Activated T-helper 2 cell treated with anti-CD3 and anti-CD28 coated beads, Interferon-gamma antibody, Interleukin-2, Interleukin-4, amounts not matched to agents 10 μg/mL and 5 μg/mL and 100 μg/mL, durations not matched to agents 14 hours and 24 hours and 36 hours (primary cell): ENCODE results near the gene SLC12A8. TPM values are rescaled to one million over a fixed set of nuclear protein-coding genes. Genes with fewer than 3 reads are reported as not detected.

Experiments
- DNase-seq: peaks from one replicate; pipeline ENCODE4 v3.0.0; 2021; ENCODE audit warnings: low spot score
- H3K27ac Mint-ChIP-seq: one replicate; pipeline ENCODE4 v1.8.0; 2021; ENCODE audit warnings: mixed read lengths
- H3K27me3 Mint-ChIP-seq: one replicate; pipeline ENCODE4 v1.8.0; 2021; ENCODE audit warnings: low read depth, mixed read lengths
- H3K36me3 Mint-ChIP-seq: one replicate; pipeline ENCODE4 v1.8.0; 2021; ENCODE audit warnings: low read depth, mixed read lengths
- H3K4me1 Mint-ChIP-seq: one replicate; pipeline ENCODE4 v1.8.0; 2021; ENCODE audit warnings: low read depth, mixed read lengths
- H3K4me3 Mint-ChIP-seq: one replicate; pipeline ENCODE4 v1.8.0; 2021; ENCODE audit warnings: low read depth, mild to moderate bottlenecking, moderate library complexity, mixed read lengths
- H3K9me3 Mint-ChIP-seq: one replicate; pipeline ENCODE4 v1.8.0; 2021; ENCODE audit warnings: mixed read lengths
- intact Hi-C: fragments of 100-400 bp; cut with micrococcal nuclease; formaldehyde crosslinking; loops from one replicate; pipeline ENCODE4 v1.15.1; 2023
- total RNA-seq: library from RNA; stranded (reverse); gene quantifications from 2 replicates; pipeline ENCODE4 v1.2.3, GENCODE V29; 2022

SLC12A8 gene
- total RNA-seq, 1 donor from 2014 or later = 1.3 TPM

DNA sequence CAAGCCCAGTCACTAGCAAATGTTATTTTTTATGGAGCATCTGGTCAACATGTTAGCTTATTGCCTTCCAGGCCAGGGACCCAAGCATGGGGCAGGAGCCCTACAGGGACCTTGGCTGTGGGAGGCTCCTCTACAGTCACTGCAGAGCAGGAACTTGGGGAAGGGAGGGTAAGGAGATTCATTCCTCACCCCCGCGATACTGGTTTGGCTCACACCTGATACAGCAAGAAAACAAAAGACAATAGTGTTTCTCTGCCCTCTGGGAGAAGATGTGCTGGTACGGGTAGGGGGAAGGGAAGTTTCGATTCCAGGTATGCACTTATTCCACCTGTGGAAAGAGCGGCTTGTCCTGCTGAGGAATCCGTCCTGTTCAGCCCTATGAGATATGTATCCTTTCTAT is 77.6 kb downstream of the SLC12A8 start:
- intact Hi-C loops = no loop called here
- Mint-ChIP-seq H3K9me3 (no peaks in the 10 kb centered on the region), H3K4me1 (peaks cover 24% of the 10 kb centered on the region), H3K36me3 (no peaks in the 10 kb centered on the region), H3K27ac (no peak overlapping the region), H3K27me3 (peaks cover 52% of the 10 kb centered on the region), H3K4me3 (no peak overlapping the region)
- no peak for DNase-seq

DNA sequence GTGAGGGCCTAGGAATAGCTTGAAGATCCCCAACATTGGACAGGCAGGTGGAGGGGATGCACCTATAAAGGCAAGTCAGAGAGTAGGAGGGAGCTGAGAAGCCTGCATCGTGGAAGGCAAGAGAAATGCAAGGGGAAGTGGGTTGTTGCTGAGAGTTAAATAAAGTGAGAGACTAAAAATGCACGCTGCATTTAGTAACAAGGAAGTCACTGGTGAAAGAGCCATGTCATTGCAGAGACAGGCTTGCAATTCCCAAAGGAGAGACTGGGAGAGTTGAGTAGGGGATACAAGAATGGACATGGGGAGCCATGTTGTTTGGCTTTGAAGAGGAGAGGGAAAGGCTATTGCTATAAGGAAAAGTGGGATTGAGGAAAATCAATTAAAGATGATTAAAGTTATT is 79.7 kb downstream of the SLC12A8 start:
- intact Hi-C loops = no loop called here
- H3K4me1 Mint-ChIP-seq = peaks cover 28% of the 10 kb centered on the region
- H3K9me3 Mint-ChIP-seq = no peaks in the 10 kb centered on the region
- H3K4me3 Mint-ChIP-seq = no peak overlapping the region
- DNase-seq = no peak
- peaks cover 47% of the 10 kb centered on the region for H3K27me3 Mint-ChIP-seq
- H3K27ac Mint-ChIP-seq = no peak overlapping the region
- no peaks in the 10 kb centered on the region for H3K36me3 Mint-ChIP-seq

DNA sequence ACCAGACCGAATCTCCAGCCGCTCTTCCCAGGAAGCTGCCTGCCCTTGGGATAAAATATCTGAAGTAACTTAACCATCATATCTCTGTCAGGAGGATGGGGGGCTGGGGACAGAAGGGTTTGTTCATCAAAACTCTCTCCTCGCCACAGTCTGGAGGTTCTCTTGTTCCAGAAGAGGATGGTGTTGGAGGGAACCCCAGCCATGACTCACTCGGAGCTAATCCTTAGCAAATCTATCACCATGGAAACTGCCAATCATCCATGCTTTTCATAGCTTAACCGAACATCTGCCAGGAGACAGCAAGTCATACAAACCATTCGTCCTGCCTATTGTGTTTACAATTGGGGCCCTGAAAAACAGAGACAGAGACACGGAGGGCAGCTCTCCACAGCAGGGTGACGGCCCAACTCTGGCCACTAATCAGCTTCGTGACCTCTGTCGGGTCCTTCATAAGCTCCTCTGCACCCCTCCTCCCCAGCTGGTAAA is 83.0 kb downstream of the SLC12A8 start:
- Mint-ChIP-seq H3K27me3 (peaks cover 31% of the 10 kb centered on the region), H3K9me3 (no peaks in the 10 kb centered on the region), H3K27ac (no peak overlapping the region), H3K4me1 (peaks cover 41% of the 10 kb centered on the region), H3K4me3 (no peak overlapping the region), H3K36me3 (peaks cover 2% of the 10 kb centered on the region)
- no peak for DNase-seq
- intact Hi-C loops = no loop called here

DNA sequence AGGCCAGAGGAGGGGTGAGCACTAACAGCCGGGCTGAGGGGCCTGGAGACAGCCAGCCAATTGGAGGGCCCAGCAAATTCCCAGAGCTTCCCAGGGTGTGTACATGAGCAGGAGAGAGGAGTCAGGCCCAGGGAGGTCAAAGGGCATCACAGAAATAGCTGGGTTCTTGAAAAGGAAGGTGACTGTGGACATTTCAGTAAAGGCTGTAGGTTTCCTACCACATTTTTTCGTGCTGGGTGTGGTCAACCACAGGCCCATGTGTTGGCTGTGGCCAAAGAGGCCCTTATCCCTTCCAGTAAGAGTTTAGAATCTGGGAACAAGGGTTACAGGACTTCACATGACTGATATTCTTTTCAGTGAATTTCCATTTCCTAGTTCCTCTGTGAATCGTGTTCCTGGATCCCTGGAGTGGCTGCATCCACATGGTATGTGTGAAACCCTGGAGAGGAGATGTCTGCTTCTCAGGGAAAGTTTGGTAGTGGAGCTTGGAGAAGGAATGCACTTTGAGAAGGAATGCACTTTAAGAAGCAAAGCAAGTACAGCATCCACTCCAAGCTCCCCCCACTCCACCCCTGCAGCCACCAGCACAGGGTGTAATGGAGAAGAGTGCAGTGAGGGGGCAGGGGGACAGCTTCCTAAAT is 83.6 kb downstream of the SLC12A8 start:
- no peaks in the 10 kb centered on the region for H3K9me3 Mint-ChIP-seq
- no peak overlapping the region for H3K4me3 Mint-ChIP-seq
- peaks cover 43% of the 10 kb centered on the region for H3K4me1 Mint-ChIP-seq
- peaks cover 2% of the 10 kb centered on the region for H3K36me3 Mint-ChIP-seq
- no peak for DNase-seq
- intact Hi-C loops = no loop called here
- H3K27ac Mint-ChIP-seq = no peak overlapping the region
- H3K27me3 Mint-ChIP-seq = peaks cover 28% of the 10 kb centered on the region

DNA sequence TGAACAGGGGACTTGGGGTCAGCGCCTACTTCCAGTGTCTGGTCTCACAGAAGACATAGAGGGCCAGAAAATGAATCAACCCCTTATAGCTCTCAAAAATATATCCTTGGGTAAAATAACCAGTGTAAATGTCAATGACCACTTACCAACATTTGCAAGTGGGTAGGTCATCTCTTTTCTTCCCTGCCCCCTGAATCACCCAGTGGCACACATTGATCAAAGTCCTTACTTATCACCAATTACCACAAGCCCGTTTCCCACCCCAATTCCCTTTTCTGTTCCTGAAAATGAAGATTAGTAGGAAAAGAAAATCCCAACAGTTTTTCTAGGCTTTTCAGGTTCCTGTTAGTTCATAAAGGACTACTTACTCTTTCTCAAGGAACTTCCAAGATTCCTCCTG is 86.2 kb downstream of the SLC12A8 start:
- H3K27me3 Mint-ChIP-seq = peaks cover 16% of the 10 kb centered on the region
- no peaks in the 10 kb centered on the region for H3K9me3 Mint-ChIP-seq
- H3K27ac Mint-ChIP-seq = peak overlapping the region; percentile 54
- no peak for DNase-seq
- no peak overlapping the region for H3K4me3 Mint-ChIP-seq
- H3K36me3 Mint-ChIP-seq = peaks cover 6% of the 10 kb centered on the region
- H3K4me1 Mint-ChIP-seq = peaks cover 55% of the 10 kb centered on the region
- intact Hi-C loops = no loop called here

DNA sequence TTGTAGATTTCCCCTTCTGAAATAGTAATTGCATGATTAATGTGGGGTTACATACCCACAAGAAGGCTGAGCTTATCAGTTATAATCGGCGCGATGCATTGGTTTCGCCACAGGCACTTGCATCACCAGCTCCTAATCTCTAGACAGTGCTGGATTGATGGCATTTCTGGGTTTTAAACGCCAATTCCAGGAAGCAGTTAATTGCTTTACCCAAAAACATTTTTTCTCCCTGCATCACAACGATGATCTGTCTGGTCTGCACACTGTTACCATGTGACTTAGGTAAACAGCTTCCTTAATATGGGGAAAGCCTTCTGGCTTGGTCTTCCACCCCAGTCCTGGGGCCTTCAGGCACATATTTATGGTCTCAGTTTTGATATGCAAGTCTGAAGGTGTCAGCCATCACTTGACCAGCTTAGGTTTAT is 86.7 kb downstream of the SLC12A8 start:
- DNase-seq = peak; percentile 42
- intact Hi-C loops = loop anchor here (1.0 kb wide), 3 partner anchors 15 to 74 kb away; no protein-coding TSS in a partner anchor
- no peak overlapping the region for H3K4me3 Mint-ChIP-seq
- H3K4me1 Mint-ChIP-seq = peaks cover 60% of the 10 kb centered on the region
- no peaks in the 10 kb centered on the region for H3K9me3 Mint-ChIP-seq
- peaks cover 6% of the 10 kb centered on the region for H3K36me3 Mint-ChIP-seq
- peaks cover 16% of the 10 kb centered on the region for H3K27me3 Mint-ChIP-seq
- H3K27ac Mint-ChIP-seq = peak overlapping the region; percentile 64

DNA sequence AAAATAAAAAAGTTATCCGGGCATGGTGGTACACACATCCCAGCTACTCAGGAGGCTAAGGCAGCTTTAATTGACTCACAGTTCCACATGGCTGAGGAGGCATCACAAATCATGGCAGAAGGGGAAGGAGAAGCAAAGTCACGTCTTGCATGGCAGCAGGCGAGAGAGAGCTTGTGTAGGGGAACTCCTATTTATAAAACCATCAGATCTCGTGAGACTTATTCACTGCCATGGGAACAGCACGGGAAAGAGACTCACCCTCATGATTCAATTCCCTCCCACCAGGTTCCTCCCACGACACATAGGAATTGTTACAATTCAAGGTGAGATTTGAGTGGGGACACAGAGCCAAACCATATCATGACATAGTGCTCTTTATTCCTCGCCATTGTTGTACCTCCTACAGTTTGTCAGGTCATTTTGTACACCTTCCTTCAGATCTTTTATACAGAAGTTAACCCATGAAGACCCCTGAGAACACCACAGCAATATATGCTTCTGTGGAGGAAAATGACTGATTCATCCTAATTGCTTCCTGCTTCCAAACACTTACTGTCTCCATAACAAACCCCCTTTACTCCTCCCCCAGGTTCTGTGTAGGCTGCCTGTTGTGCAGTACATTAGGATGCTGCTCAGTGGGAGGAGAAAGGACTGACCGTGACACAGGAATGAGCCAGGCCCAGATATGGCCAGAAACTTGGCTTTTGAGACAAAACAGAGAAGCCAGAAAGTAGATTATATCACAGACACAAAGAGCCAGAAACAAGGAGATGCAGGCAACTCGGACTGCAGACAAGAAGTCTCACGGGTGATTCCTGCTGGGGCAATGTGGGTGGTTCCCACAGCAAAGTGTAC is 88.9 kb downstream of the SLC12A8 start:
- Mint-ChIP-seq H3K9me3 (no peaks in the 10 kb centered on the region), H3K4me1 (peaks cover 64% of the 10 kb centered on the region), H3K36me3 (peaks cover 6% of the 10 kb centered on the region), H3K27me3 (peaks cover 12% of the 10 kb centered on the region), H3K27ac (no peak overlapping the region), H3K4me3 (no peak overlapping the region)
- intact Hi-C loops = no loop called here
- DNase-seq = no peak

DNA sequence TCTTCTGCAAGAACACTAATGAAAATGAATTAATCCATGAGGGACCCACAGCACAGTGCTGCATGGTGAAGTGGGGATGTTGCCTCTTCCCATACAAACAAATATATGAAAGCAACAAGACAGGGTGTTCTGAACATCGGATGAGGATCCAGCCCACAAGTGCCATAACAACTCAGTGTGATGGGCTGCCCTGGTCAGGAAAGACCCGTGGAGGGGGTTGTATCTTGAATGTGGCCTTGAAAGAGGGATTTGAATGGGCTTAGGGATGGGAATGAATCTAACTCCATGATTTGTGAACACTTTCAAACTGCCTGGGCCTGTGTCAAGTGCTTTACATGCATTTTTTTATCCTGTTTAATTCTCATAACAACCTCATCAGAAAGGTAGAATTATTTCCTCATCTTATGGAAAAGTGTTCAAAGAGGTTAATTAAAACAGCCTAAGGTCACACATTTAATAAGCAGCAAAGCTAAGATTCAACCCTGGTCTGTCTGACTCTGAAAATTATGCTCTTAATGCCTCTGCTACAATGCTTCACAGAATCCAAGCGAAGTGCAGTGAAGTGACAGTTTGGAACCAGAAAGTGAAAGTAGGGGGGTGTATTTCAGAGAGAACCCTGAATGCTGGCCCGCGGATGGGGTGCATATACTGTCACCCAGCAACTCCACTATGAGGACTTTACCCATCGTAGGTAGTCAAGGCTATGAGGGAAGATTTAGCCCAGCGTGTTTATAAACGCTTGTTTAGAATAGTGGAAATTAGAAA is 91.1 kb downstream of the SLC12A8 start:
- intact Hi-C loops = loop anchor here (1.0 kb wide), 1 partner anchor 11 kb away; no protein-coding TSS in a partner anchor
- H3K9me3 Mint-ChIP-seq = no peaks in the 10 kb centered on the region
- H3K4me1 Mint-ChIP-seq = peaks cover 58% of the 10 kb centered on the region
- DNase-seq = no peak
- peaks cover 6% of the 10 kb centered on the region for H3K36me3 Mint-ChIP-seq
- peaks cover 2% of the 10 kb centered on the region for H3K27me3 Mint-ChIP-seq
- peak overlapping the region; percentile 34 for H3K4me3 Mint-ChIP-seq
- H3K27ac Mint-ChIP-seq = peak overlapping the region; percentile 61

DNA sequence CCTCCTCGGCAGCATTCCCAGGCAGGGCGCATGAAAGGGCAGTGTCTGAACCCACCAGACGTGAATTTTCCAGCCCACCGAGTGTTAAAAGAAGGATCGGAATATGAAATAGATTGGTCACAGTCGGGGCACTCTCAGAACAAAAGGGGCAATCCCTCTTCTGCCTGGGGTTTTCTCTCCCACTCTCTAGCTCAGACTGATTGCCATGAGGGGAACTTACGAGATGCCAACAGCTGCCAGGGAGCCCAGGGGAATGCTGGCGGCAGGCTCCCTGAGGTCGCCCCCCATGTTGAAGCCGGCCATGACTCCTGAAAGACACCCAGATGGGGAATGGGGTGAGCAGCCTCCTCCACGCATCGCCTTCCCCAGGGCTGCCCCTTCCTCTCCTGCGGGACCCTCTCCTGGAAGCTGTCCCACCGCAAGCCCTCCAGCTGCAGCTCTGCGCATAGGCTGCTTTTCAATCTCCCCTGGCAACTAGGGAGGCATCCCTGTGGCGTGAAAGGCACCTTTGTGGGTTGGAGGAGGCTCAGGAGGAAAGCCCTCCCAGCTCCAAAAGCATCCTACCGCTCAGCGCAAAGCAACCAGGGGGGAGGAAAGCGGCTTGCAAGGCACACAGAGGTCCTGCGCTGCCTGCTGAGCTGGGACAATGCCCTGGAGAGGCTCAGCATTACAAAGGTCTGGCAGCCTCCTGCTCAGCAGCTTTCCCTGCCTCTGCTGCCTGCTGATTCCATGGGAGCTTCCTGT is 92.0 kb downstream of the SLC12A8 start:
- Mint-ChIP-seq H3K4me1 (peaks cover 51% of the 10 kb centered on the region), H3K27ac (no peak overlapping the region), H3K4me3 (no peak overlapping the region), H3K27me3 (peaks cover 5% of the 10 kb centered on the region), H3K36me3 (peaks cover 5% of the 10 kb centered on the region), H3K9me3 (no peaks in the 10 kb centered on the region)
- no peak for DNase-seq
- intact Hi-C loops = loop anchor here (1.0 kb wide), 1 partner anchor 10 kb away; no protein-coding TSS in a partner anchor

DNA sequence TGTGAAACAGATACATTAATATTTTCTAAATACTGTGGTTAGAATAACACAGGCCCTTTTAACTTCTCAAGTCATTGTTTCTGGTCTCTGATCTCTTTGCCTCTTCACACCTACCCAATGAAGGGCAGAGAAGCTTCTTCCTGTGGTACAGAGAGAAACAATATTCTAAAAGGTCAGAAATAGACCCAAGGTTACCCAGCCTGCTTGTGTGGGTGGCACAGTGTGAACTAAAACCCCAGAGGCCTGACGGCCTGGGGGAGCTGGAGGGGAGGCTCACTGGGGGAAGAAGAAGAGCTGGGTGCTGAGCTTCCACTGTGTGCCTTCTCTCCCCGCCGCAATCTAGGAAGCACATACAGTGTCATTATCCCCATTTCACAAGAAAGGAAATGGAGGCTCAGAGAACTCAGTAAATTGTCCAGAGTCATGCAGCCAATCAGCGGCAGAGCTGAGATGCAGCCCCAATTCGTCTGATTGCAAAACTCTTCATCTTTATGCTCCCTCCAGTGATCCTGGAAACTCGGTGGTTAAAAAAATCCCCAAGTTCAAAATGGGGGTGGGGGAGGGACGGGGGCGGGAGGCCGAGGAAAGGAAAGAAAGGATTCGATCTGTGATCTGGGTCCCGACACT is 92.7 kb downstream of the SLC12A8 start:
- H3K4me3 Mint-ChIP-seq = no peak overlapping the region
- H3K27ac Mint-ChIP-seq = peak overlapping the region; percentile 78
- peaks cover 8% of the 10 kb centered on the region for H3K27me3 Mint-ChIP-seq

DNA sequence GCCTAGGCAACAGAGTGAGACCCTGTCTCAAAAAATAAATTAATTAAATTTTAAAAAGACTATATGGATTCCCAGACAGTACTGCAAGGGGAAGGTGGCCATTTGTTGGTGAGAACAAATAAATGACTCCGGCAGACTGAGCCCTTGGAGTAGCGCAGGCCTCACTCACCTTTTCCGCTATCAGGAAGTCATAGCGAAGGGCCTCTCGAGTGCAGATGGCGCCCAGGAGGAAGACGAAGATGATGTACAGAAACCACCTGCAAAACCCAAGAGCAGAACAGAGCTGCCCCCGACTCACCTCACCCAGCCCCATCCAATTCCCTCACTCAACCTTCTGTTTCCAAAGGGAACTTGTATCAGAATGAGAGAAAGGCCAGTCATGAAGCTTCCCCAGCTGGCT is 93.9 kb downstream of the SLC12A8 start:
- no peak for DNase-seq
- peaks cover 4% of the 10 kb centered on the region for H3K36me3 Mint-ChIP-seq
- H3K27me3 Mint-ChIP-seq = peaks cover 17% of the 10 kb centered on the region
- no peaks in the 10 kb centered on the region for H3K9me3 Mint-ChIP-seq
- H3K4me3 Mint-ChIP-seq = no peak overlapping the region
- intact Hi-C loops = no loop called here
- H3K4me1 Mint-ChIP-seq = peaks cover 50% of the 10 kb centered on the region
- H3K27ac Mint-ChIP-seq = peak overlapping the region; percentile 30

More for the DNA sequence above, 92.7 kb downstream of the SLC12A8 start:
- Mint-ChIP-seq H3K4me1 (peaks cover 52% of the 10 kb centered on the region), H3K36me3 (peaks cover 4% of the 10 kb centered on the region), H3K9me3 (no peaks in the 10 kb centered on the region)
- DNase-seq = no peak
- intact Hi-C loops = no loop called here
